Neuronal stem cell (in vitro differentiated cells): ENCODE results near the gene SARDH.
"Not testable (repeated sequence)": the region's sequence is repeated elsewhere in the genome, so short reads cannot be mapped to it uniquely, and the experiment has no call there.

Source experiments
- DNase-seq: peaks from one replicate; pipeline ENCODE4 v3.0.0-alpha.2; 2013; ENCODE audit warnings: low spot score
- H2AFZ ChIP-seq: one replicate; pipeline ENCODE4 v1.6.1; 2013; ENCODE audit warnings: mild to moderate bottlenecking, low read length, inconsistent platforms
- H2AK5ac ChIP-seq: 2 replicates; pipeline ENCODE4 v1.6.1; 2013; ENCODE audit warnings: low read depth, mild to moderate bottlenecking, inconsistent platforms, low read length, moderate library complexity, mixed read lengths
- H2BK120ac ChIP-seq: 2 replicates; pipeline ENCODE4 v1.6.1; 2013; ENCODE audit warnings: low read depth, mild to moderate bottlenecking, inconsistent platforms, low read length, moderate library complexity, mixed read lengths
- H2BK12ac ChIP-seq: one replicate; pipeline ENCODE4 v1.6.1; 2013; ENCODE audit warnings: low read length, inconsistent platforms
- H2BK15ac ChIP-seq: 2 replicates; pipeline ENCODE4 v1.6.1; 2013; ENCODE audit warnings: mild to moderate bottlenecking, low read length, inconsistent platforms, mixed read lengths
- H2BK5ac ChIP-seq: one replicate; pipeline ENCODE4 v1.6.1; 2013; ENCODE audit warnings: inconsistent platforms, mild to moderate bottlenecking, low read length, moderate library complexity
- H3K14ac ChIP-seq: one replicate; pipeline ENCODE4 v1.6.1; 2013; ENCODE audit warnings: low read length, inconsistent platforms
- H3K18ac ChIP-seq: 2 replicates; pipeline ENCODE4 v1.6.1; 2013; ENCODE audit warnings: low read length, inconsistent platforms
- H3K23ac ChIP-seq: 2 replicates; pipeline ENCODE4 v1.6.1; 2013; ENCODE audit warnings: low read depth, mild to moderate bottlenecking, mixed read lengths, low read length, inconsistent platforms; ENCODE audit not compliant: poor library complexity
- H3K27ac ChIP-seq: replicated peaks from 3 replicates; pipeline ENCODE4 v1.5.1; 2013; ENCODE audit warnings: low read length, inconsistent platforms
- H3K27me3 ChIP-seq, 3 experiments: 2 replicates each; pipeline ENCODE4 v1.6.1; 2013; ENCODE audit warnings: low read length in 3 of 3, mild to moderate bottlenecking in 2 of 3, inconsistent platforms in 1 of 3, low read depth in 1 of 3, mixed read lengths in 1 of 3, moderate library complexity in 1 of 3; ENCODE audit not compliant: control insufficient read depth in 3 of 3, insufficient read depth in 3 of 3
- H3K36me3 ChIP-seq, 2 donors: replicated peaks in 1 of 2; 2 replicates each; pipeline ENCODE4 v1.6.1; 2013; ENCODE audit warnings: low read length in 2 of 2; ENCODE audit not compliant: control insufficient read depth in 2 of 2, insufficient read depth in 2 of 2
- H3K4ac ChIP-seq: 2 replicates; pipeline ENCODE4 v1.6.1; 2013; ENCODE audit warnings: inconsistent platforms, mild to moderate bottlenecking, low read length, moderate library complexity
- H3K4me1 ChIP-seq, 2 donors: 1 replicate in 1 of 2; 2 replicates in 1 of 2; pipeline ENCODE4 v1.6.1; 2013; ENCODE audit warnings: low read length in 2 of 2, low read depth in 1 of 2; ENCODE audit not compliant: control insufficient read depth in 2 of 2, insufficient read depth in 1 of 2
- H3K4me2 ChIP-seq: one replicate; pipeline ENCODE4 v1.6.1; 2013; ENCODE audit warnings: mild to moderate bottlenecking, low read length, inconsistent platforms; ENCODE audit not compliant: insufficient read depth, poor library complexity, severe bottlenecking
- H3K4me3 ChIP-seq, 2 donors: 2 replicates each; pipeline ENCODE4 v1.5.1; 2013; ENCODE audit warnings: low read length in 2 of 2, mild to moderate bottlenecking in 2 of 2, inconsistent platforms in 1 of 2, moderate library complexity in 1 of 2
- H3K79me1 ChIP-seq: one replicate; pipeline ENCODE4 v1.6.1; 2013; ENCODE audit warnings: low read depth, mild to moderate bottlenecking, inconsistent platforms, low read length, moderate library complexity
- H3K9ac ChIP-seq: one replicate; pipeline ENCODE4 v1.6.1; 2013; ENCODE audit warnings: mild to moderate bottlenecking, low read depth, low read length, inconsistent platforms; ENCODE audit not compliant: poor library complexity
- H3K9me3 ChIP-seq, 2 donors: replicated peaks in 1 of 2; 2 replicates each; pipeline versions ENCODE3 to v1.6.1; 2013; ENCODE audit warnings: low read length in 2 of 2, mild to moderate bottlenecking in 2 of 2, inconsistent platforms in 1 of 2, low read depth in 1 of 2, mixed read lengths in 1 of 2, moderate library complexity in 1 of 2; ENCODE audit not compliant: control insufficient read depth in 2 of 2, insufficient read depth in 1 of 2
- H4K8ac ChIP-seq: one replicate; pipeline ENCODE4 v1.6.1; 2013; ENCODE audit warnings: low read depth, mild to moderate bottlenecking, inconsistent platforms, low read length, moderate library complexity
- H4K91ac ChIP-seq: one replicate; pipeline ENCODE4 v1.6.1; 2013; ENCODE audit warnings: low read length, low read depth, mild to moderate bottlenecking, inconsistent platforms; ENCODE audit not compliant: poor library complexity
- WGBS, 2 donors: extraction: QIAGEN DNeasy Blood & Tissue Kit; methylation state at CpG; one replicate each; pipeline ENCODE4 v1.1.7; 2013; ENCODE audit warnings: missing lambda C conversion rate in 2 of 2, mixed read lengths in 1 of 2; ENCODE audit not compliant: insufficient read length in 2 of 2, insufficient replicate concordance in 1 of 2; ENCODE audit errors: extremely low coverage in 2 of 2; 5-methylcytosine and 5-hydroxymethylcytosine counted together

Gene SARDH

DNA sequence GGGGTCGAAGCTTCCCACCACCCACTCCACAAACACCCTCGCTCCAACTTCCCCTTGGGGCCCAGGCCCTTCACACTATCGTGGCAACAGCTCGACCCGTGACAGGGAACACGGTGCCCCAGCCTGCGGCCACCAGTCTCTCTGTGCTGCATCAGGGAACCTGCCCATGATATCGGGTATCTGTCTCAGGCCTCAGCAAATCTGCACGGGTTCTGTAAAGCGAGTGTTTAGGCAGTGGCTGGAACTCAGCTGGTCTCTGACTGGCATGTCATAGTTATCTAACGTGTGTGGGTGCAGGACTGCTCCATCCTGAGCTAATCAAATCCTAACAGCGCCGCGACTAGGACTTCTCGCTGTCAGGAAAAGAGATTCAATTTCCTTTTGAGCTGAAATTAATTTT lies 59.1 kb downstream of the SARDH start:
- Histone ChIP-seq H3K9ac (no peak overlapping the region), H3K36me3 (no peaks in the 10 kb centered on the region), H3K4me2 (no peak overlapping the region), H3K18ac (peak overlapping the region; percentile 58), H3K4ac (no peak overlapping the region), H2BK15ac (no peak overlapping the region), H3K27me3 (no peaks in the 10 kb centered on the region), H3K4me1 (peaks cover 2 to 6% of the 10 kb centered on the region in 2 donors), H2BK5ac (no peak overlapping the region), H3K79me1 (peaks cover 1% of the 10 kb centered on the region), H2BK120ac (no peak overlapping the region), H3K14ac (no peak overlapping the region), H4K8ac (no peak overlapping the region), H2AFZ (no peak overlapping the region), H2AK5ac (no peak overlapping the region), H4K91ac (no peak overlapping the region), H2BK12ac (no peak overlapping the region), H3K9me3 (no peaks in the 10 kb centered on the region), H3K27ac (no peak overlapping the region), H3K23ac (no peak overlapping the region), H3K4me3 (no peak overlapping the region)
- no CpG with 5 or more reads among the region's 15 CpGs for WGBS, 2 donors
- no peak for DNase-seq

- Histone ChIP-seq H2BK120ac (no peak overlapping the region), H3K14ac (no peak overlapping the region), H2AK5ac (no peak overlapping the region), H4K91ac (no peak overlapping the region), H3K79me1 (no peaks in the 10 kb centered on the region), H3K4me1 (peaks cover 5 to 6% of the 10 kb centered on the region in 2 donors), H2BK12ac (no peak overlapping the region), H3K18ac (peak overlapping the region; percentile 11), H3K23ac (no peak overlapping the region), H3K4me3 (no peak overlapping the region), H3K36me3 (no peaks in the 10 kb centered on the region), H4K8ac (no peak overlapping the region), H2BK5ac (peak overlapping the region; percentile 83), H3K4me2 (no peak overlapping the region), H2AFZ (no peak overlapping the region), H3K9me3 (no peaks in the 10 kb centered on the region), H3K27me3 (no peaks in the 10 kb centered on the region), H3K4ac (no peak overlapping the region), H3K27ac (no peak overlapping the region), H3K9ac (no peak overlapping the region), H2BK15ac (no peak overlapping the region)
- WGBS, 2 donors: no CpG with 5 or more reads among the region's 17 CpGs
- no peak for DNase-seq
These were observed 60.8 kb downstream of the SARDH start for GRCh38 chr9:133677126-133678010.

DNA sequence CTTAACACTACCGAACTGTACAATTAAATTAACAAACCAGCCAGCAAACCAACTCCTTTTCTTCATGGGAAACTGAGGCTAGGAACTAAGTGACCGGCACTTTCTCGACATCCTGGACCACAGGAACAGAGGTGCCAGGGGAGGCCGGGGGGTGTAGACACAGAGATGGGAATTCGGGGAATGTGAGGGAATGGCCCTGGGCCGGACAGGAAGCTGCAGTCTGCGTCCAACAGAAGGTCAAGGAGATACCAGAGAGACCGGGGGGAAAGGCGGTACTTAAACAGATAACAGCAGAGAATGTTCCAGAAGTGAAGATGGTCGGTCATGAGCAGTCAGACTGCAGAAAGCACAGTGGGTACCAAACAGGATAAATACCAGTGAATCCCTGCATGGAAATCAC lies 61.7 kb downstream of the SARDH start:
- peaks cover 5 to 6% of the 10 kb centered on the region in 2 donors for H3K4me1 ChIP-seq
- H3K79me1 ChIP-seq: no peaks in the 10 kb centered on the region
- H3K9me3 ChIP-seq: no peaks in the 10 kb centered on the region
- no peak overlapping the region for H3K14ac ChIP-seq
- H4K8ac ChIP-seq: no peak overlapping the region
- no peak overlapping the region for H3K23ac ChIP-seq
- no peak overlapping the region for H2BK12ac ChIP-seq
- no peak overlapping the region for H2BK5ac ChIP-seq
- H3K4me2 ChIP-seq: no peak overlapping the region
- WGBS, 2 donors: no CpG with 5 or more reads among the region's 10 CpGs
- H2AFZ ChIP-seq: no peak overlapping the region
- no peak for DNase-seq
- no peak overlapping the region for H2BK120ac ChIP-seq
- no peak overlapping the region for H3K27ac ChIP-seq
- H3K18ac ChIP-seq: no peak overlapping the region
- no peak overlapping the region for H4K91ac ChIP-seq
- no peak overlapping the region for H3K4ac ChIP-seq
- H3K36me3 ChIP-seq: no peaks in the 10 kb centered on the region
- no peak overlapping the region for H2BK15ac ChIP-seq
- no peak overlapping the region for H3K9ac ChIP-seq
- no peaks in the 10 kb centered on the region for H3K27me3 ChIP-seq
- no peak overlapping the region for H3K4me3 ChIP-seq
- H2AK5ac ChIP-seq: no peak overlapping the region

GRCh38 chr9:133675796-133676195 lies 62.4 kb downstream of the SARDH start:
- not testable (repeated sequence) for H2AFZ ChIP-seq, H3K27ac ChIP-seq, H4K91ac ChIP-seq, H3K9me3 ChIP-seq, H3K27me3 ChIP-seq, H3K4me3 ChIP-seq, H3K23ac ChIP-seq, H2BK15ac ChIP-seq, H2BK5ac ChIP-seq, H3K79me1 ChIP-seq, H4K8ac ChIP-seq, H3K4me2 ChIP-seq, H2BK12ac ChIP-seq, H3K9ac ChIP-seq, H3K4ac ChIP-seq, H2AK5ac ChIP-seq, H3K18ac ChIP-seq, H3K4me1 ChIP-seq, H2BK120ac ChIP-seq, DNase-seq, H3K36me3 ChIP-seq, H3K14ac ChIP-seq
- WGBS, 2 donors: no CpG with 5 or more reads among the region's 3 CpGs
